Heart left ventricle (tissue), 16 donors: ENCODE results near the gene SHROOM1. TPM values are rescaled to one million over a fixed set of nuclear protein-coding genes. Genes with fewer than 3 reads are reported as not detected.
"Not testable (repeated sequence)": the region's sequence is repeated elsewhere in the genome, so short reads cannot be mapped to it uniquely, and the experiment has no call there.

Experiments used
- ATAC-seq, 4 donors: fragments of 200-7000 bp; cut with Tn5 transposase; one replicate each; pipeline ENCODE4 v1.9.1; 2020 to 2022; ENCODE audit warnings: moderate library complexity in 4 of 4, mild to moderate bottlenecking in 3 of 4, moderate number of reproducible peaks in 1 of 4
- DNase-seq, 5 donors: peaks; one replicate each; pipeline ENCODE4 v3.0.0-alpha.2; 2020
- H3K27ac ChIP-seq, 12 donors: fragments of 200-600 bp; sonication (generic) in 4 of 12; one replicate each; pipeline versions ENCODE4 v1.5.0 to v1.8.0; 2016 to 2022; ENCODE audit warnings: mild to moderate bottlenecking in 2 of 12
- H3K27me3 ChIP-seq, 9 donors: fragments of 200-600 bp; sonication (generic) in 2 of 9; one replicate each; pipeline versions ENCODE4 v1.5.1 to v1.8.0; 2016 to 2022; ENCODE audit warnings: mild to moderate bottlenecking in 3 of 9
- H3K36me3 ChIP-seq, 9 donors: fragments of 200-600 bp; sonication (generic) in 2 of 9; one replicate each; pipeline versions ENCODE4 v1.5.0 to v1.8.0; 2018 to 2022; ENCODE audit warnings: mild to moderate bottlenecking in 2 of 9
- H3K4me1 ChIP-seq, 12 donors: fragments of 200-600 bp; sonication (generic) in 4 of 12; one replicate each; pipeline versions ENCODE4 v1.5.0 to v1.8.0; 2016 to 2022; ENCODE audit warnings: mild to moderate bottlenecking in 3 of 12
- H3K4me3 ChIP-seq, 12 donors: fragments of 200-600 bp; sonication (generic) in 4 of 12; one replicate each; pipeline versions ENCODE4 v1.5.0 to v1.8.0; 2017 to 2022; ENCODE audit warnings: mild to moderate bottlenecking in 9 of 12, moderate library complexity in 4 of 12
- H3K9me3 ChIP-seq, 12 donors: fragments of 200-600 bp; sonication (generic) in 4 of 12; one replicate each; pipeline versions ENCODE4 v1.5.0 to v1.8.0; 2016 to 2022; ENCODE audit warnings: mild to moderate bottlenecking in 1 of 12
- CTCF ChIP-seq, 12 donors: fragments of 200-600 bp; sonication (generic) in 4 of 12; IDR thresholded peaks; one replicate each; pipeline versions ENCODE4 v1.5.0 to v1.8.0; 2018 to 2022; ENCODE audit warnings: antibody characterized with exemption in 12 of 12, mild to moderate bottlenecking in 5 of 12
- POLR2A ChIP-seq, 2 donors: fragments of 450-650 bp; IDR thresholded peaks; one replicate each; pipeline ENCODE4 v1.6.1; 2017; ENCODE audit warnings: antibody characterized with exemption in 2 of 2, mild to moderate bottlenecking in 2 of 2, moderate library complexity in 2 of 2
- WGBS, 4 donors: extraction: QIAGEN DNeasy Blood & Tissue Kit in 2 of 4; methylation state at CpG; one replicate each; pipeline versions ENCODE4 v1.1.5 to v1.1.7; 2013 to 2018; 5-methylcytosine and 5-hydroxymethylcytosine counted together
- intact Hi-C, 10 donors: fragments of 100-400 bp; cut with DNase I; formaldehyde crosslinking; loops; one replicate each; pipeline versions ENCODE4 v1.11.1 to v1.14.2; 2022
- polyA plus RNA-seq, 2 donors: library from polyadenylated mRNA; stranded (reverse); fragments of 200-250 nt; gene quantifications; one replicate each; pipeline ENCODE4 v1.2.3, GENCODE V29; 2013
- total RNA-seq, 9 donors: library from RNA; depleted of rRNA in 2 of 9; stranded (reverse); fragments of >200 nt in 2 of 9; fragmentation: NEBNext Ultra II Directional in 3 of 9; extraction: Animal tissue kit (Norgen Biotek cat#: 25700) in 3 of 9; gene quantifications; one replicate each; pipeline versions ENCODE4 v1.1.0 to v1.2.4, GENCODE V29; 2016 to 2023
- donor health status: ischemic (EF 13 %, LVEDD 7.1; RV severe dilation, severe dysfunction).
- donor health status: healthy with polysubstance abuse.
- donor health status: DM: no; HTN: yes; CAD: no.
- donor health status: DM: no; HTN: no; CAD: no.
- donor health status: ischemic (EF 25% LVEDD 6.9; RV normal size, moderate dysfunction).
- donor health status: ischemic (EF 25% LVEDD 5.7; RV mildly dilated, moderate dysfunction).
- donor health status: healthy.
- donor health status: DM: yes; HTN: yes; CAD: no.
- donor health status: ischemic (EF 35%, LVEDD 5.7; RV mildly dilated, moderate dysfunction).
- donor health status: nonischemic (EF 11% LVEDD 7.7; RV severe dilation, severe dysfunction).
- donor health status: DM: yes; HTN: yes; CAD: no.
- donor health status: PGD.
- donor health status: ischemic (EF 29% LVEDD 5.4; RV normal size, mild dysfunction).
- donor health status: nonischemic (EF 23%, LVEDD 6.1; RV moderate dilation, normal function).

Gene SHROOM1
- total and polyA plus RNA-seq, 11 donors: 2.0 to 6.8 (median 4.7) TPM

DNA sequence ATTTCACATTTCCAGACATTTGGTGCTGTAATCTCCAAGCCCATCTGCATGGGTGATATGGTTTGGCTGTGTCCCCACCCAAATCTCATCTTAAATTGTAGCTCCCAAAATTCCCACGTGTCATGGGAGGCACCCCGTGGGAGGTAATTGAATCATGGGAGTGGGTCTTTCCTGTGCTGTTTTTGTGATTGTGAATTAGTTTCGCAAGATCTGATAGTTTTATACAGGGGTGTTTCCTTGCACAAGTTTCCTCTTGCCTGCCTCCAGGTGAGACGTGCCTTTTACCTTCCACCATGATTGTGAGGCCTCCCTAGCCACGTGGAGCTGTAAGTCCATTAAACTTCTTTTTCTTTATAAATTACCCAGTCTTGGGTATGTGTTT, 27.8 kb downstream of the SHROOM1 start:
- H3K27ac ChIP-seq, H3K4me1 ChIP-seq, H3K9me3 ChIP-seq, DNase-seq, H3K4me3 ChIP-seq, H3K36me3 ChIP-seq, ATAC-seq: not testable (repeated sequence)
- 67 to 72% (median 71%) methylated on average over 5 of the region's 5 CpGs for WGBS, 4 donors
- intact Hi-C loops: loop anchor here in 1 of 10 donors (10.0 kb wide), 1 partner anchor 278 kb away; no protein-coding TSS in a partner anchor
- H3K27me3 ChIP-seq: peaks cover 0 to 20% (median 0%) of the 10 kb centered on the region in 9 donors

- no peaks in the 10 kb centered on the region for H3K36me3 ChIP-seq
- intact Hi-C loops: loop anchor here in 1 of 10 donors (10.0 kb wide), 1 partner anchor 277 kb away; no protein-coding TSS in a partner anchor
- no peak overlapping the region for H3K27ac ChIP-seq
- H3K4me1 ChIP-seq: peaks cover 0 to 5% (median 0%) of the 10 kb centered on the region in 12 donors
- DNase-seq: no peak
- ATAC-seq: no peak
- TF ChIP-seq POLR2A (IDR thresholded peaks at IDR 0.05) (no peak), CTCF (IDR thresholded peaks at IDR 0.05) (peak in 3 of 12 donors; percentile 16 to 21 (median 16))
- no peaks in the 10 kb centered on the region for H3K9me3 ChIP-seq
- no peak overlapping the region for H3K4me3 ChIP-seq
- 84 to 91% (median 88%) methylated on average over 5 of the region's 5 CpGs for WGBS, 4 donors
- H3K27me3 ChIP-seq: peaks cover 0 to 16% (median 0%) of the 10 kb centered on the region in 9 donors
Observed at GRCh38 chr5:132802044-132802684, 28.3 kb downstream of the SHROOM1 start.

DNA sequence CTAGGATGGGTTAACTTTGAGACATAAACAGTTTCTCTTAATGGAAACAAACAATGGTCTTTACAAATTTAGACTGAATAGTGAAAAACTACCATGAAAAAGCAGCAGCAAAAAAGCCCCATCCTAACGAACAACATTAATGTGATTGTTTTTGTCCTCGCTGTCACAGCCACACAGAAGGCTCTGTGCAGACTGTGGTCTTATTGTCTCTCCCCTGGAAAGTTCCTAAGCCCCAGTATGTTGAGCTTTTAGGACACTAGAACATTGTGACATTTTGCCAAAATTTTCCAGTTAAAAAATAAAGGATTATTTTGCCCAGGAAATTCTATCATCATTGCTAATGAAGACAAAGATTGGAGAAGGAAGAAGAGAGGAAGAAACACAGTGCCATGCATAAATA, 29.9 kb downstream of the SHROOM1 start:
- no peak overlapping the region for H3K27ac ChIP-seq
- no peak overlapping the region for H3K4me3 ChIP-seq
- DNase-seq (no peak), ATAC-seq (no peak)
- H3K36me3 ChIP-seq: no peaks in the 10 kb centered on the region
- intact Hi-C loops: loop anchor here in 1 of 10 donors (10.0 kb wide), 1 partner anchor 276 kb away; no protein-coding TSS in a partner anchor
- peaks cover 0 to 15% (median 0%) of the 10 kb centered on the region in 9 donors for H3K27me3 ChIP-seq
- WGBS, 4 donors: 80 to 84% (median 82%) methylated on average over 2 of the region's 2 CpGs
- no peak for TF ChIP-seq POLR2A (IDR thresholded peaks at IDR 0.05)
- TF ChIP-seq CTCF (IDR thresholded peaks at IDR 0.05): no peak
- H3K9me3 ChIP-seq: no peaks in the 10 kb centered on the region
- H3K4me1 ChIP-seq: peaks cover 0 to 5% (median 0%) of the 10 kb centered on the region in 12 donors

DNA sequence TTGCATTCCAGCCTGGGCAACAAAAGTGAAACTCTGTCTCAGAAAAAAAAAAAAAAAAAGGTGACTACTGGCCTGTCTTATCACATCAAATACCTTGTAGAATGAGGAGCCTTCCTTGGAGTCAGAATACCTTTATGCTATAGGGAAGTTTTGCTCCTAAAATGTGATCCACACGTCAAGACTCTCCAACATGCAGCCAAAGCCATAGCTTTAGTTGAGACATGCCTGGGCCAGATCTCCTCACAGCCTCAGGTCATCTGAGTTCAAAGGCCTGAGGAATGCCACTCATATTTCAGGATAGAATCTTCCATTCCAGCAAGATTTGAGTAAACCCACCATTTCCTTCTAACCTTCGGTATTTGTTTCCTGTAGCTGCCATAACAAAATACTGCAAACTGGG, 31.1 kb downstream of the SHROOM1 start:
- peaks cover 0 to 5% (median 0%) of the 10 kb centered on the region in 12 donors for H3K4me1 ChIP-seq
- H3K4me3 ChIP-seq: no peak overlapping the region
- no peaks in the 10 kb centered on the region for H3K36me3 ChIP-seq
- intact Hi-C loops: no loop called here
- TF ChIP-seq CTCF (IDR thresholded peaks at IDR 0.05) (no peak), POLR2A (IDR thresholded peaks at IDR 0.05) (no peak)
- ATAC-seq (no peak), DNase-seq (no peak)
- H3K9me3 ChIP-seq: no peaks in the 10 kb centered on the region
- peaks cover 0 to 15% (median 0%) of the 10 kb centered on the region in 9 donors for H3K27me3 ChIP-seq
- H3K27ac ChIP-seq: no peak overlapping the region
- 79 to 90% (median 86%) methylated on average over 2 of the region's 2 CpGs for WGBS, 4 donors
